GM18526 (cell line): ENCODE results near the gene AGFG2.
A peak's percentile ranks its signal among the peaks of the same experiment; 100 is the strongest.

Source experiments
- POLR2A ChIP-seq: IDR thresholded peaks from 3 replicates; pipeline ENCODE4 v1.6.1; 2011; ENCODE audit not compliant: insufficient read length; ENCODE audit errors: extremely low read depth

The AGFG2 gene

GRCh38 chr7:100580466-100581283 lies 41.7 kb downstream of the AGFG2 start:
- no peak for TF ChIP-seq POLR2A

GRCh38 chr7:100582041-100582579 lies 43.1 kb downstream of the AGFG2 start:
- no peak for TF ChIP-seq POLR2A

GRCh38 chr7:100582650-100583049 lies 43.6 kb downstream of the AGFG2 start:
- TF ChIP-seq POLR2A, result no peak

- TF ChIP-seq POLR2A, result peak; percentile 38
These were observed 44.4 kb downstream of the AGFG2 start for GRCh38 chr7:100583132-100584053.

- TF ChIP-seq POLR2A, result no peak
These were observed 45.2 kb downstream of the AGFG2 start for GRCh38 chr7:100584054-100584682.

GRCh38 chr7:100584683-100585510 lies 45.9 kb downstream of the AGFG2 start:
- TF ChIP-seq POLR2A, result no peak

- TF ChIP-seq POLR2A, result peak; percentile 95
These were observed 46.7 kb downstream of the AGFG2 start, which contains the start of gene LRCH4 for GRCh38 chr7:100585511-100586265. Gene LRCH4 (minus strand): TSS chr7:100586129. CDS start chr7:100586100, 29 bp downstream.

- peak; percentile 53 for TF ChIP-seq POLR2A
These were observed 47.4 kb downstream of the AGFG2 start, which contains the start of gene FBXO24 for GRCh38 chr7:100586266-100587025. Gene FBXO24 (plus strand): TSS chr7:100586328. CDS start chr7:100586626, 298 bp downstream.

GRCh38 chr7:100588438-100588837 lies 49.4 kb downstream of the AGFG2 start:
- no peak for TF ChIP-seq POLR2A

- no peak for TF ChIP-seq POLR2A
These were observed 50.4 kb downstream of the AGFG2 start for GRCh38 chr7:100589341-100589947.

- no peak for TF ChIP-seq POLR2A
These were observed 51.2 kb downstream of the AGFG2 start for GRCh38 chr7:100590077-100590737.

- no peak for TF ChIP-seq POLR2A
These were observed 52.6 kb downstream of the AGFG2 start for GRCh38 chr7:100591596-100591995.
